Thyroid gland (tissue), 4 donors: ENCODE results near the gene VPS9D1.

Experiments
- POLR2A ChIP-seq, 2 donors: fragments of 450-650 bp; IDR thresholded peaks; one replicate each; pipeline ENCODE4 v1.6.1; 2017; ENCODE audit warnings: antibody characterized with exemption in 2 of 2, mild to moderate bottlenecking in 2 of 2, moderate library complexity in 1 of 2
- TF ChIP-seq, protein P1 (sequence below), 6 experiments: fragments of 200-600 bp in 3 of 6; fragments of 450-650 bp in 3 of 6; sonication (generic) in 3 of 6; IDR thresholded peaks; one replicate each; pipeline ENCODE4 v1.5.1; 2016 to 2019; ENCODE audit warnings: antibody characterized with exemption in 6 of 6, mild to moderate bottlenecking in 2 of 6, inconsistent platforms in 1 of 6, moderate library complexity in 1 of 6

DNA sequence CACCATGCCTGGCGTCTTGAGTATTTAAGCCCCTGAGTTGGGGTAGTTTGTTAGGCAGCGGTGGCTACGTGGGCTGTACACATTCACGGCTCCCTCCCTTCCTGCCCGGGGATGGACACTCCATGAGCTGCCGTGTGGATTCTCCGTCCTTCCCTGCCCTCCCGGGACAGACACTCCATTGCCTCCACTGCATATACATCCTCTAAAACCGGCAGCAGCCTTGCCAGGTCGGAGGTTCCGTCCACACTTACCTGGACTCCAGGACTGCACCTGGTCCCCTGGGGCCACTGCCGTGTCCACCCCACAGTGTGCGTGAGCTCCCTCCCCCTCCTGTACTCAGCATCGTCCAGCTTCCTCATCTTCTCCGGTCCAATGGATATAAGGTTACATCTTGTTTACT, 15.7 kb downstream of the VPS9D1 start:
- TF ChIP-seq, protein P1, sequence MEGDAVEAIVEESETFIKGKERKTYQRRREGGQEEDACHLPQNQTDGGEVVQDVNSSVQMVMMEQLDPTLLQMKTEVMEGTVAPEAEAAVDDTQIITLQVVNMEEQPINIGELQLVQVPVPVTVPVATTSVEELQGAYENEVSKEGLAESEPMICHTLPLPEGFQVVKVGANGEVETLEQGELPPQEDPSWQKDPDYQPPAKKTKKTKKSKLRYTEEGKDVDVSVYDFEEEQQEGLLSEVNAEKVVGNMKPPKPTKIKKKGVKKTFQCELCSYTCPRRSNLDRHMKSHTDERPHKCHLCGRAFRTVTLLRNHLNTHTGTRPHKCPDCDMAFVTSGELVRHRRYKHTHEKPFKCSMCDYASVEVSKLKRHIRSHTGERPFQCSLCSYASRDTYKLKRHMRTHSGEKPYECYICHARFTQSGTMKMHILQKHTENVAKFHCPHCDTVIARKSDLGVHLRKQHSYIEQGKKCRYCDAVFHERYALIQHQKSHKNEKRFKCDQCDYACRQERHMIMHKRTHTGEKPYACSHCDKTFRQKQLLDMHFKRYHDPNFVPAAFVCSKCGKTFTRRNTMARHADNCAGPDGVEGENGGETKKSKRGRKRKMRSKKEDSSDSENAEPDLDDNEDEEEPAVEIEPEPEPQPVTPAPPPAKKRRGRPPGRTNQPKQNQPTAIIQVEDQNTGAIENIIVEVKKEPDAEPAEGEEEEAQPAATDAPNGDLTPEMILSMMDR (IDR thresholded peaks at IDR 0.05), result no peak
- TF ChIP-seq POLR2A (IDR thresholded peaks at IDR 0.05), result no peak
